Panc1 (cell line): Measurements from ENCODE around the gene CXorf65. TPM values are rescaled to one million over a fixed set of nuclear protein-coding genes. Genes with fewer than 3 reads are reported as not detected.

ENCODE experiments used
- ATAC-seq: fragments of 200-7000 bp; cut with Tn5 transposase; 2 replicates; pipeline ENCODE4 v1.9.1; 2020; ENCODE audit warnings: mild to moderate bottlenecking, moderate library complexity
- BruUV-seq: library from RNA; stranded (reverse); fragments of 400-500 nt; replicated peaks from 2 replicates; lab custom pipeline; 2021; lab: Mats Ljungman, UMichigan
- CTCF ChIA-PET: fragments of 300-600 bp; sonication (Branson Sonifier 250); formaldehyde crosslinking; loops from one replicate; lab custom pipeline; 2022; ENCODE audit warnings: antibody characterized with exemption; lab: Charles Lee
- POLR2A ChIA-PET: fragments of 300-600 bp; sonication (Branson Sonifier 250); formaldehyde crosslinking; loops from one replicate; lab custom pipeline; 2022; ENCODE audit warnings: antibody characterized with exemption; lab: Charles Lee
- DNase-seq: peaks from one replicate; pipeline ENCODE4 v3.0.0-alpha.2; 2010; ENCODE audit warnings: low read depth, low spot score
- H3K27ac ChIP-seq: 2 replicates; pipeline ENCODE4 v1.5.1; 2011; ENCODE audit warnings: mild to moderate bottlenecking, low read length, inconsistent platforms
- H3K27me3 ChIP-seq: fragments of 200-500 bp; sonication (Bioruptor generic); 2 replicates; pipeline ENCODE4 v1.6.0; 2014; ENCODE audit warnings: low read length, inconsistent platforms; ENCODE audit not compliant: control insufficient read depth, insufficient read depth
- H3K36me3 ChIP-seq: fragments of 200-500 bp; sonication (Bioruptor generic); 2 replicates; pipeline ENCODE4 v1.5.1; 2014; ENCODE audit warnings: inconsistent platforms, mild to moderate bottlenecking, low read length, moderate library complexity; ENCODE audit not compliant: control insufficient read depth, insufficient read depth
- H3K4me1 ChIP-seq: 2 replicates; pipeline ENCODE4 v1.5.1; 2011; ENCODE audit warnings: inconsistent platforms, mild to moderate bottlenecking, low read length, moderate library complexity; ENCODE audit not compliant: control insufficient read depth, insufficient read depth
- H3K4me3 ChIP-seq, 2 experiments: 2 replicates each; pipeline ENCODE4 v1.5.1; 2011 to 2012; ENCODE audit warnings: low read depth in 2 of 2, low read length in 2 of 2, mild to moderate bottlenecking in 2 of 2, inconsistent platforms in 1 of 2, moderate library complexity in 1 of 2
- H3K9me3 ChIP-seq: fragments of 200-500 bp; sonication (Bioruptor generic); 2 replicates; pipeline ENCODE4 v1.5.1; 2014; ENCODE audit warnings: low read depth, mild to moderate bottlenecking, inconsistent platforms, low read length, moderate library complexity; ENCODE audit not compliant: control insufficient read depth, insufficient read depth
- CTCF ChIP-seq: fragments of 450-650 bp; IDR thresholded peaks from 2 replicates; pipeline ENCODE4 v1.5.1; 2017; ENCODE audit warnings: mild to moderate bottlenecking
- POLR2AphosphoS5 ChIP-seq: IDR thresholded peaks from 2 replicates; pipeline ENCODE4 v1.6.1; 2012; ENCODE audit warnings: mild to moderate bottlenecking, low read depth, low read length, moderate library complexity
- REST ChIP-seq, 2 experiments: IDR thresholded peaks; 2 replicates each; pipeline ENCODE4 v1.6.1; 2011 to 2012; ENCODE audit warnings: low read depth in 2 of 2, control low read depth in 1 of 2, low read length in 1 of 2, mild to moderate bottlenecking in 1 of 2, moderate library complexity in 1 of 2; ENCODE audit not compliant: insufficient read depth in 1 of 2
- SIN3A ChIP-seq: IDR thresholded peaks from 2 replicates; pipeline ENCODE4 v1.6.1; 2012; ENCODE audit warnings: low read depth, mild to moderate bottlenecking, low read length, moderate library complexity, borderline replicate concordance; ENCODE audit not compliant: insufficient read depth
- TCF7L2 ChIP-seq: IDR thresholded peaks from 2 replicates; pipeline ENCODE4 v1.6.1; 2011; ENCODE audit warnings: mild to moderate bottlenecking, low read depth, low read length, inconsistent platforms
- in situ Hi-C: cut with HindIII; loops from 2 replicates; pipeline ENCODE4 v1.10.0; 2016; ENCODE audit warnings: low sequenced_read_pairs, low pct_unique_long_range_greater_than_20kb
- intact Hi-C: fragments of 100-400 bp; cut with micrococcal nuclease; formaldehyde crosslinking; loops from one replicate; pipeline ENCODE4 v1.10.0; 2022; ENCODE audit not compliant: unreplicated experiment
- total RNA-seq: library from RNA; stranded (reverse); gene quantifications from one replicate; pipeline ENCODE4 v1.2.1, GENCODE V29; 2021; ENCODE audit not compliant: unreplicated experiment

The CXorf65 gene
- total RNA-seq, 1 experiment from 2014 or later = not detected

GRCh38 chrX:71107762-71108360, 1.3 kb upstream of the CXorf65 start:
- BruUV-seq = no TSS peak
- POLR2A ChIA-PET = no interaction called here
- no peak for TF ChIP-seq CTCF

GRCh38 chrX:71107245-71107644, 705 bp upstream of the CXorf65 start:
- no peak for DNase-seq
- in situ Hi-C loops (no loop called here), intact Hi-C loops (no loop called here)
- H3K27ac ChIP-seq = no peak overlapping the region
- no peak overlapping the region for H3K4me3 ChIP-seq
- no peaks in the 10 kb centered on the region for H3K9me3 ChIP-seq
- H3K27me3 ChIP-seq = no peaks in the 10 kb centered on the region
- ATAC-seq = no peak
- TF ChIP-seq POLR2AphosphoS5 (no peak), CTCF (no peak), SIN3A (no peak), TCF7L2 (no peak), REST (IDR thresholded peaks at IDR 0.05; ENCODE audit: insufficient read depth in 1 of 2, low read depth in 2 of 2, low read length in 1 of 2) (no peak)
- no TSS peak for BruUV-seq
- CTCF ChIA-PET = no interaction called here
- peaks cover 4% of the 10 kb centered on the region; the same call in 1 of the 2 replicates for H3K4me1 ChIP-seq
- POLR2A ChIA-PET = no interaction called here
- H3K36me3 ChIP-seq = no peaks in the 10 kb centered on the region

More at GRCh38 chrX:71107762-71108360, 1.3 kb upstream of the CXorf65 start:
- in situ Hi-C loops (no loop called here), intact Hi-C loops (no loop called here)
- CTCF ChIA-PET = no interaction called here
- no peak overlapping the region for H3K4me3 ChIP-seq
- no peak for DNase-seq
- no peaks in the 10 kb centered on the region for H3K27me3 ChIP-seq
- no peak overlapping the region for H3K27ac ChIP-seq
- H3K9me3 ChIP-seq = no peaks in the 10 kb centered on the region
- peaks cover 4% of the 10 kb centered on the region; the same call in 1 of the 2 replicates for H3K4me1 ChIP-seq
- no peaks in the 10 kb centered on the region for H3K36me3 ChIP-seq
- no peak for ATAC-seq
